ENCODE data around the gene STAM.
A peak's percentile ranks its signal among the peaks of the same experiment; 100 is the strongest.

STAM gene

GRCh38 chr10:17647326-17647725, 3.4 kb downstream of the STAM start:
- DNase-seq (ENCODE audit: low read depth): no peak

GRCh38 chr10:17648243-17649035, 4.5 kb downstream of the STAM start:
- peak; percentile 40 for DNase-seq (ENCODE audit: low read depth)

GRCh38 chr10:17649052-17649451, 5.1 kb downstream of the STAM start:
- no peak for DNase-seq (ENCODE audit: low read depth)

GRCh38 chr10:17649836-17650235, 5.9 kb downstream of the STAM start:
- peak; percentile 73 for DNase-seq (ENCODE audit: low read depth)

GRCh38 chr10:17650416-17650815, 6.5 kb downstream of the STAM start:
- no peak for DNase-seq (ENCODE audit: low read depth)

- no peak for DNase-seq (ENCODE audit: low read depth)
Measured at GRCh38 chr10:17651896-17652295, 7.9 kb downstream of the STAM start.

GRCh38 chr10:17652585-17652984, 8.6 kb downstream of the STAM start:
- DNase-seq (ENCODE audit: low read depth): no peak

GRCh38 chr10:17655009-17655408, 11.1 kb downstream of the STAM start:
- DNase-seq (ENCODE audit: low read depth): no peak

- DNase-seq (ENCODE audit: low read depth): peak; percentile 84
Measured at GRCh38 chr10:17655567-17656146, 11.7 kb downstream of the STAM start.

GRCh38 chr10:17657103-17657500, 13.2 kb downstream of the STAM start:
- no peak for DNase-seq (ENCODE audit: low read depth)

- no peak for DNase-seq (ENCODE audit: low read depth)
Measured at GRCh38 chr10:17659365-17659764, 15.4 kb downstream of the STAM start.

- DNase-seq (ENCODE audit: low read depth): peak; percentile 34
Measured at GRCh38 chr10:17660921-17661320, 17.0 kb downstream of the STAM start.

- no peak for DNase-seq (ENCODE audit: low read depth)
Measured at GRCh38 chr10:17661510-17661909, 17.6 kb downstream of the STAM start.

GRCh38 chr10:17662193-17663138, 18.5 kb downstream of the STAM start:
- DNase-seq (ENCODE audit: low read depth): no peak

- DNase-seq (ENCODE audit: low read depth): no peak
Measured at GRCh38 chr10:17663450-17663849, 19.5 kb downstream of the STAM start.

GRCh38 chr10:17665747-17666146, 21.8 kb downstream of the STAM start:
- peak; percentile 96 for DNase-seq (ENCODE audit: low read depth)

GRCh38 chr10:17668435-17669184, 24.7 kb downstream of the STAM start:
- no peak for DNase-seq (ENCODE audit: low read depth)

- no peak for DNase-seq (ENCODE audit: low read depth)
Measured at GRCh38 chr10:17669185-17669872, 25.4 kb downstream of the STAM start.

- DNase-seq (ENCODE audit: low read depth): peak; percentile 60
Measured at GRCh38 chr10:17671307-17671706, 27.4 kb downstream of the STAM start.

- peak; percentile 96 for DNase-seq (ENCODE audit: low read depth)
Measured at GRCh38 chr10:17673471-17674061, 29.6 kb downstream of the STAM start.

GRCh38 chr10:17674566-17674965, 30.6 kb downstream of the STAM start:
- no peak for DNase-seq (ENCODE audit: low read depth)

Data from amniotic epithelial cell (primary cell).